Mucosa of rectum (tissue), 2 donors: ENCODE results near the gene SNTB2.
A peak's percentile ranks its signal among the peaks of the same experiment; 100 is the strongest.
"Not testable (repeated sequence)": the region's sequence is repeated elsewhere in the genome, so short reads cannot be mapped to it uniquely, and the experiment has no call there.

ENCODE experiments used
- H3K27ac ChIP-seq, 2 donors: one replicate each; pipeline ENCODE4 v1.7.0; 2013; ENCODE audit warnings: inconsistent platforms in 2 of 2, low read depth in 2 of 2, low read length in 2 of 2
- H3K27me3 ChIP-seq, 2 donors: one replicate each; pipeline ENCODE4 v1.7.0; 2013; ENCODE audit warnings: low read length in 2 of 2; ENCODE audit not compliant: control insufficient read depth in 2 of 2, insufficient read depth in 2 of 2
- H3K36me3 ChIP-seq, 2 donors: one replicate each; pipeline ENCODE4 v1.7.0; 2013; ENCODE audit warnings: low read length in 2 of 2; ENCODE audit not compliant: control insufficient read depth in 2 of 2, insufficient read depth in 2 of 2
- H3K4me1 ChIP-seq, 2 donors: one replicate each; pipeline ENCODE4 v1.7.0; 2013; ENCODE audit warnings: low read length in 2 of 2, mild to moderate bottlenecking in 1 of 2; ENCODE audit not compliant: control insufficient read depth in 2 of 2, insufficient read depth in 2 of 2
- H3K4me3 ChIP-seq, 2 donors: one replicate each; pipeline ENCODE4 v1.7.0; 2013; ENCODE audit warnings: low read length in 2 of 2
- H3K9ac ChIP-seq, 2 donors: one replicate each; pipeline ENCODE4 v1.7.0; 2013; ENCODE audit warnings: low read length in 2 of 2, low read depth in 1 of 2, mild to moderate bottlenecking in 1 of 2
- H3K9me3 ChIP-seq, 2 donors: one replicate each; pipeline ENCODE4 v1.7.0; 2013; ENCODE audit warnings: low read length in 2 of 2; ENCODE audit not compliant: control insufficient read depth in 2 of 2
- donor health status: healthy.
- donor health status: Normal muscosa, but diverticular disease.

The SNTB2 gene

DNA sequence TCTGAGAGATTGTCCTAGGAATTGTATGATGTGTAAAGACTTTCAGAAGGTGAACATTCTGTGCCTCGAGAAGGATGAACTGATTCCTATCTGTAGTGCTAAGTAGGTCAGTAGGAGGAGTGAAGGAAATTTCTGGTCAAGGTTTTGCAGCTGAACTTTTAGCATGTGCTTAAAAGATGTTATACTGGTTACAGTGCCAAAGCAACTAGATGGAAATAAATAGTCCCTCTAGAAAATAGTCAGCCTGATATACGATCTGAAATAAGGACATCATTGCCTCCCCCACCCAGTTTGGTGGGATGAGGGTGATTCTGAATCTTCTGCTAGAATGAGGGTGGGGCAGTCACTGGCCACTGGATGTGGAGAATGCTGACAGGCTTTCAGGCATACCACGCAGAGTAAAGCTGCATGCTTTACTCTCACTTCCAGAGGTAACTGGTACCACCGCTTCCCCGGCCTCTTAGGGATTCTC lies 66.9 kb downstream of the SNTB2 start:
- H3K4me3 ChIP-seq, result no peak overlapping the region
- H3K9me3 ChIP-seq, result no peaks in the 10 kb centered on the region
- H3K27me3 ChIP-seq, result no peaks in the 10 kb centered on the region
- peaks cover 0 to 3% of the 10 kb centered on the region in 2 donors for H3K36me3 ChIP-seq
- no peak overlapping the region for H3K27ac ChIP-seq
- no peaks in the 10 kb centered on the region for H3K4me1 ChIP-seq
- peak overlapping the region in 1 of 2 donors; percentile 27 for H3K9ac ChIP-seq

DNA sequence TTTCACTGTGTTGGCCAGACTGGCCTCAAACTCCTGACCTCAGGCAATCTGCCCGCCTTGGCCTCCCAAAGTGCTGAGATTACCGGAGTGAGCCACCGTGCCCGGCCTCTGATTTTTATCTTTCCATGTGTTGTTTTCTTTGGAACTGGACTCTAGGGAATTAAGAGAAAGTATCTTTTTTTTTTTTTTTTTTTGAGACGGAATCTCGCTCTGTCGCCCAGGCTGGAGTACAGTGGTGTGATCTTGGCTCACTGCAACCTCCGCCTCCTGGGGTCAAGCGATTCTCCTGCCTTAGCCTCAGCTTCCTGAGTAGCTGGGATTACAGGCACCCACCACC lies 72.4 kb downstream of the SNTB2 start:
- H3K4me3 ChIP-seq, result not testable (repeated sequence)

DNA sequence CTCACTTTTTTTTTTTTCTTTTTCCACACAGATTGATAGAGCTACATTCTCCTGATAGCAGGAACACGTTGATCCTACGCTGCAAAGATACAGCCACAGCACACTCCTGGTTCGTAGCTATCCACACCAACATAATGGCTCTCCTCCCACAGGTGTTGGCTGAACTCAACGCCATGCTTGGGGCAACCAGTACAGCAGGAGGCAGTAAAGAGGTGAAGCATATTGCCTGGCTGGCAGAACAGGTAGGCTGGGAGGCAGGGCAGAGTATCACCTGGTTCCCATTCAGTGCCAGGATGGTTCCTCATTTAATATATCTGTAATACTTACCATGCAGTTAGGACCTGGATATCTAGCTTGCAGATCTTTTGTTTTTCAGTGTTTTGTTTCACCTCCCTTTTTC lies 73.1 kb downstream of the SNTB2 start:
- no peak overlapping the region for H3K9ac ChIP-seq
- H3K27ac ChIP-seq, result no peak overlapping the region
- H3K36me3 ChIP-seq, result peaks cover 2 to 3% of the 10 kb centered on the region in 2 donors
- no peak overlapping the region for H3K4me3 ChIP-seq
- no peaks in the 10 kb centered on the region for H3K9me3 ChIP-seq
- no peaks in the 10 kb centered on the region for H3K27me3 ChIP-seq
- no peaks in the 10 kb centered on the region for H3K4me1 ChIP-seq

More for the DNA sequence above, 72.4 kb downstream of the SNTB2 start:
- H3K27me3 ChIP-seq, H3K9ac ChIP-seq, H3K4me1 ChIP-seq, H3K9me3 ChIP-seq, H3K36me3 ChIP-seq, H3K27ac ChIP-seq: not testable (repeated sequence)

DNA sequence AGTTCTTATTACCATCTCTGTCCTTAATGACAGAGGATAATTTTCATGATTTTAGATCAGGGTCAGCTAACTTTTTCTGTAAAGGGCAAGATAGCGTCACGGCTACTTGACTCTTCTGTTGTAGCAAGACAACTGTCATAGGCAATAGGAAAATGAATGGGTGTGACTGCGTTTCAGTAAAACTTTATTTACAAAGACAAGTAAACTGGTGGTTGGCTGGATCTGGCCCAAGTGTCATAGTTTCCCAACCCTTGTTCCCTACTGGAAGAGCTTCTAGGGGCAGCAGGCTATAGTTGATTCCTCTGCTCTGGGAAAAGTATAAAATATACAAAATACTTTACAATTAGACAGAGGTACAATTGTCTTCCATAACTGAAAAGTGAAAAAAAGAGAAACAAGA lies 73.5 kb downstream of the SNTB2 start:
- peaks cover 2 to 3% of the 10 kb centered on the region in 2 donors for H3K36me3 ChIP-seq

DNA sequence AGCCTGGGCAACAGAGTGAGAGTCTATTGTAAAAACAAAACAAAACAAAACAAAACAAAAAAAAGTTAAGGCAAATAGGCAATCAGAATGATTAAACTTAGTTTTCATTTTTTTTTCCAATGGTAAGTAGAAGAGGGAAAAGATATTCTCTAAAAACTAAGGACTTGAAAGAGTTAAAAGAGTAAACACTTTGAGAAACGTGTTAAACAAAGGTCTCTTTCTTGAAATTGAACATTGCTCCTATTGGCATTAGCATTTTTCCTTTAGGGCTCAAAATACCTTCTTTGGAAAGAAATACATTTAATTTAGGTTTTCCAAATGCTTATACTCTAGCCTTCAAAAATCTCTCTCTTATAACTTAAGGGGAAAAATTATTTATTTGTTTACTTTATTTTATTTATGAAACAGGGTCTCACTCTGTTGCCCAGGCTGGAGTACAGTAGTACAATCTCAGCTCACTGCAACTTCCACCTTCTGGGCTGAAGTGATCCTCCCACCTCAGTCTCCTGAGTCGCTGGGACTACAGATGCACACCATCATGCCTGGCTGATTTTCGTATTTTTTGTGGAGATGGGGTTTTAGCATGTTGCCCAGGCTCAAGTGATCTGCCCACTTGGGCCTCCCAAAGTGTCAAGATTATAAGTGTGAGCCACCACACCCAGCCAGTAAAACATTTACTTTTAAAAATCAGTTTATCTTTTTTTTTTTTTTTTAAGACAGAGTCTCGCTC lies 79.5 kb downstream of the SNTB2 start:
- Histone ChIP-seq H3K9ac (no peak overlapping the region), H3K9me3 (no peaks in the 10 kb centered on the region), H3K4me1 (no peaks in the 10 kb centered on the region), H3K36me3 (peaks cover 5 to 7% of the 10 kb centered on the region in 2 donors), H3K4me3 (no peak overlapping the region), H3K27ac (no peak overlapping the region), H3K27me3 (no peaks in the 10 kb centered on the region)

More for the DNA sequence above, 73.5 kb downstream of the SNTB2 start:
- no peaks in the 10 kb centered on the region for H3K9me3 ChIP-seq
- no peak overlapping the region for H3K27ac ChIP-seq
- H3K9ac ChIP-seq, result no peak overlapping the region
- no peaks in the 10 kb centered on the region for H3K4me1 ChIP-seq
- no peak overlapping the region for H3K4me3 ChIP-seq
- no peaks in the 10 kb centered on the region for H3K27me3 ChIP-seq

DNA sequence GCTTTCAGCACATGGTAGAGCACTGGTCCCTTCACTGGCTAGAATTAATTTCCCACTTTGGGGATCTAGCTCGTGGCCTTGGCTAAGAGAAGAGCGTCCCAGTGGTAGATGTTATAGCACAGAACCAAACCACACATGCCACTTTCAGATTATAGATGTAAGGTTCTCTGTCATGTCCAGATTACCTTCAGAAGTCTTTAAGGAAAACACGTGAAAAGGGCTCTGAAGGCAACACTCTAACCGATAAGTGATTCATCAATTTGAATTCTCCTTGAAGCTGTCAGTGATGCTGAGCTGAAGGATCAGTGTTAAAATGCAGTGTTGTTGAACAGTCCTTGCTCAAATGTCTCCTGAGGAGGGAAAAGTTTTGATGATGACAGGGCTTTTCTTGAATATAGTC lies 80.7 kb downstream of the SNTB2 start:
- H3K9me3 ChIP-seq, result no peaks in the 10 kb centered on the region
- H3K27ac ChIP-seq, result no peak overlapping the region
- no peak overlapping the region for H3K4me3 ChIP-seq
- no peaks in the 10 kb centered on the region for H3K4me1 ChIP-seq
- peaks cover 5 to 7% of the 10 kb centered on the region in 2 donors for H3K36me3 ChIP-seq
- no peak overlapping the region for H3K9ac ChIP-seq
- H3K27me3 ChIP-seq, result no peaks in the 10 kb centered on the region

DNA sequence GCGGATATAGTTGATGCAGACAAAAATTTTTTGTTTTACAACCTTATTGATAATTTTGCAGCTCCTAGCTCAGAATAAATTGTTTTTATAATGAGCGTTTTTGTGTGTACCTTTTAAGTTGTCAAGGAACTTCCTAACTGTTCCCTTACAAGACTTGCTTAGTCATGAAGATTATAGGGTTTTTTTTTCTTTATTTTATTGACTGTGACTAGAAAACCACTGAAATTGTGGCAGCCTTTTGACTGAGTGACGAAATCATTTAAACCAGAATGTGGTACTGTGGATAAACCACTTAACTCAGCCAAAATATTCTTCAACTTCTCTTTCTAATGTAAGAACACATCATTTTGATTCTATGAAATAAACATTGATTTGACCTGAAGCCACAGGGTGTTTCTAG lies 83.4 kb downstream of the SNTB2 start:
- Histone ChIP-seq H3K27me3 (no peaks in the 10 kb centered on the region), H3K4me1 (no peaks in the 10 kb centered on the region)

DNA sequence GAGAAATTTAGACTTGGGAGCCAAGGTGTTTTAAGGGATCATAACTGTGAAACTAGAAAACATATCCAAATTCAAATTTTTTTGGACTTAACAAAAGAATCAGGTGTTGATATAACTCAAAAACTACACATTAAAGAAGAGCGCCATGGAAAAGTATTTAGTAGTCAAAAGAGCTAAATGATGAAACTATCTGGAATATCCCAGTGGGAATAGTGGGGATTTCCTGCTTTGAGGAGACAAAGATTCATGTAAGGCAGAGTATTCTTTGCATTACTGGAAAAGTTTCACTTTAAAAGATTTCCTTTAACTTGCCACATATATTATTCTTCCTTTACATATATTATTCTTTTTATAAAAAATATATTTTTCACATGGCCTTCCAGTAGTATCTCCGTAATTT lies 83.9 kb downstream of the SNTB2 start:
- no peak overlapping the region for H3K9ac ChIP-seq
- no peaks in the 10 kb centered on the region for H3K4me1 ChIP-seq
- no peak overlapping the region for H3K27ac ChIP-seq
- H3K27me3 ChIP-seq, result no peaks in the 10 kb centered on the region
- H3K36me3 ChIP-seq, result peaks cover 5% of the 10 kb centered on the region in 2 donors
- H3K4me3 ChIP-seq, result no peak overlapping the region
- H3K9me3 ChIP-seq, result no peaks in the 10 kb centered on the region

More for the DNA sequence above, 83.4 kb downstream of the SNTB2 start:
- no peaks in the 10 kb centered on the region for H3K9me3 ChIP-seq
- peaks cover 5% of the 10 kb centered on the region in 2 donors for H3K36me3 ChIP-seq
- no peak overlapping the region for H3K27ac ChIP-seq
- H3K4me3 ChIP-seq, result no peak overlapping the region
- H3K9ac ChIP-seq, result no peak overlapping the region

DNA sequence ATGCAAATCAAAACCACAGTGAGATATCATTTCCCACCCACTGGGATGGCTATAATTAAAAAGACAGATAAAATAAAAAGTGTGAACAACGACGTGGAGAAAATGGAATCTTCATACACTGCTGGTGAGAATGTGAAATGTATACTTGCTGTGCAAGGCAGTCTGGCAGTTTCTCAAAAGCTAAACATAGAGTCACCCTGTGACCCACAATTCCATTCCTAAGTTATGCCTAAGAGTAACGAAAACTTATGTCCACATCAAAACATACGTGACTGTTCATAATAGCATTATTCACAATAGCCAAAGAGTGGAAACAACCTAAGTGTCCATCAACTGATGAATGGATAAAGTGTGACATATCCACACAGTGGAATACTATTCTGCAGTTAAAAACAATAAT lies 86.0 kb downstream of the SNTB2 start:
- no peak overlapping the region for H3K9ac ChIP-seq
- H3K27me3 ChIP-seq, result no peaks in the 10 kb centered on the region
- H3K4me3 ChIP-seq, result no peak overlapping the region
- peaks cover 5% of the 10 kb centered on the region in 2 donors for H3K36me3 ChIP-seq
- H3K9me3 ChIP-seq, result no peaks in the 10 kb centered on the region
- H3K27ac ChIP-seq, result no peak overlapping the region
- no peaks in the 10 kb centered on the region for H3K4me1 ChIP-seq

DNA sequence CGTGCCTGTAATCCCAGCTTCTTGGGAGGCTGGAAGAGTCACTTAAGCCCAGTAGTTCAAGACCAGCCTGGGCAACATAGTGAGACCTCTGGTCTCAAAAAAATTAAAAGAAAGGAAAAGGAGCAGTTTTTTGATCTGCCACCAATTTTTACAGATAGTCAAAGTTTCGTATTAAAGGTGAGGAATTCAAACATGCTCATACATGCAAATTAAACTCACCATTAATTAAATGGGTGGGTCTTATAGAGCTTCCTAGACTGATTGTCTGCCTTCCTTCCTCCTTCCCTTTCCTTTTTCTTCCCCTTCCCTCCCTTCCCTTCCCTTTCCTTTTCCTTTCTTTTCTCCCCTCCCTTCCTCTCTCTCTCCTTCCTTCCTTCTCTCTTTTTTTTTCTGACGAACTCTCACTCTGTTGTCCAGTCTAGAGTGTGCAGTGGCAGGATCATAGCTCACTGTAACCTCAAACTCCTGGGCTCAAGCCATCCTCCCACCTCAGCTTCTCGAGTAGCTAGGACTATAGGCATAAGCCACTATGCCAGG lies 87.8 kb downstream of the SNTB2 start:
- Histone ChIP-seq H3K9me3 (no peaks in the 10 kb centered on the region), H3K27me3 (no peaks in the 10 kb centered on the region), H3K36me3 (peaks cover 4% of the 10 kb centered on the region in 2 donors), H3K27ac (no peak overlapping the region), H3K4me1 (no peaks in the 10 kb centered on the region), H3K4me3 (no peak overlapping the region), H3K9ac (no peak overlapping the region)
